ENCODE measurements around the gene METTL16. TPM values are rescaled to one million over a fixed set of nuclear protein-coding genes. Genes with fewer than 3 reads are reported as not detected.

METTL16 gene
- polyA plus RNA-seq, 1 experiment, result 16.9 TPM

DNA sequence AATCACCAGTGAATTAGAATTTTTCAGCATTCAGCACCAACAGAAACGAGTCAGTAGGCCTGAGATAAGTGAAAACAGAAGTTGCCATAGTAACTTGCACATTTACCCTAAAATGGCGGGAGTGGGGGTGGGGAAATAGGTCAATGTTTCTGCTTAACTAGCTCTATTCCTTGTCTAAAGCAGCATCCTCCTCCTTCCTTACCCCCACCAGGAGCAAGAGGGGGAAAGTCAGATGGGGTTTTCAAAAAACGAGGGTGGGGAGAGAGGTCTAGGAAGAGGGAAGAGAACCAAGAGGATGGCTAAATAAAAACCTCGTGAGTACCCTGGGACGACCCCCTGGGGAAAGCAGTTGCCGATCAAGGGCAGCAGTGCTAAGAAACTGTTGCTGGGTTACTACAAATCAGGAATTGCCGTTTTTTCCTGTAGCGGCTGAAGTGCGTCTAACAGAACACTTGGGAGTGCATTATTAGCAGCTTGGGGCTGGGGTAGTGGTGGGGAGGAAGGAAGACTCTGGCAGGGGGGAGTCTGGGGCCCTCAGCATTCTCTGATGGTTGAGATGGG lies 76.4 kb downstream of the METTL16 start:
- H3K9me3 ChIP-seq (ENCODE audit: control insufficient read depth, insufficient read depth, low read length), result no peaks in the 10 kb centered on the region
- DNase-seq (ENCODE audit: low read depth, low spot score), result no peak
- H3K27ac ChIP-seq (ENCODE audit: low read depth, low read length), result no peak overlapping the region
- no peaks in the 10 kb centered on the region for H3K27me3 ChIP-seq (ENCODE audit: control insufficient read depth, insufficient read depth, low read length)
- CTCF ChIA-PET, result interaction anchor here (2.2 kb wide), 1 partner anchor 19 kb away, joined by 10 read pairs; no protein-coding TSS in a partner anchor
- TF ChIP-seq, protein P1, sequence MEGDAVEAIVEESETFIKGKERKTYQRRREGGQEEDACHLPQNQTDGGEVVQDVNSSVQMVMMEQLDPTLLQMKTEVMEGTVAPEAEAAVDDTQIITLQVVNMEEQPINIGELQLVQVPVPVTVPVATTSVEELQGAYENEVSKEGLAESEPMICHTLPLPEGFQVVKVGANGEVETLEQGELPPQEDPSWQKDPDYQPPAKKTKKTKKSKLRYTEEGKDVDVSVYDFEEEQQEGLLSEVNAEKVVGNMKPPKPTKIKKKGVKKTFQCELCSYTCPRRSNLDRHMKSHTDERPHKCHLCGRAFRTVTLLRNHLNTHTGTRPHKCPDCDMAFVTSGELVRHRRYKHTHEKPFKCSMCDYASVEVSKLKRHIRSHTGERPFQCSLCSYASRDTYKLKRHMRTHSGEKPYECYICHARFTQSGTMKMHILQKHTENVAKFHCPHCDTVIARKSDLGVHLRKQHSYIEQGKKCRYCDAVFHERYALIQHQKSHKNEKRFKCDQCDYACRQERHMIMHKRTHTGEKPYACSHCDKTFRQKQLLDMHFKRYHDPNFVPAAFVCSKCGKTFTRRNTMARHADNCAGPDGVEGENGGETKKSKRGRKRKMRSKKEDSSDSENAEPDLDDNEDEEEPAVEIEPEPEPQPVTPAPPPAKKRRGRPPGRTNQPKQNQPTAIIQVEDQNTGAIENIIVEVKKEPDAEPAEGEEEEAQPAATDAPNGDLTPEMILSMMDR (IDR thresholded peaks at IDR 0.05; ENCODE audit: low read depth, low read length), result no peak
- POLR2A ChIA-PET, result no interaction called here
- no peak overlapping the region for H3K4me3 ChIP-seq (ENCODE audit: low read depth, low read length)

DNA sequence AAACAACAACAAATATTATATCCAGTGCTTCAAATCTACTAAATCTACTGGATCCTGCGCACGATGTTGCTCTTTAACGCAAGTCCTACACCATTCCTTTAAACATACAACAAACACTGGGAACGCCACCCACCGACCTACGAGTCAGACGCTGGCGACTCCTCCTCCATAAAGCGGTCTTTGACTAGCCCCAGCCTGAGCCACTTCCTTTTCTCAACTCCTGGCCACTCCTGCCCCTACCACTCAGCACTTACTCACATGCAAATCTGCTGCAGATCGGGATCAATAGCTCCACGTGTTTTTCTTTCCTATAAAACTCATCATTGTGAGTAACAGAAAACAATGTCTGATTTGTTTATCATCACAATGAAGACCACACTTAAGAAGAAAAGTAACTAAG lies 78.0 kb downstream of the METTL16 start:
- Histone ChIP-seq H3K27me3 (ENCODE audit: control insufficient read depth, insufficient read depth, low read length) (no peaks in the 10 kb centered on the region), H3K9me3 (ENCODE audit: control insufficient read depth, insufficient read depth, low read length) (no peaks in the 10 kb centered on the region), H3K4me3 (ENCODE audit: low read depth, low read length) (no peak overlapping the region), H3K27ac (ENCODE audit: low read depth, low read length) (no peak overlapping the region)
- no peak for DNase-seq (ENCODE audit: low read depth, low spot score)
- CTCF ChIA-PET, result interaction anchor here (0.6 to 2.2 kb wide), 2 partner anchors 18 to 826 kb away, joined by 4 to 10 read pairs; no protein-coding TSS in a partner anchor
- POLR2A ChIA-PET, result no interaction called here
- TF ChIP-seq, protein P1 (IDR thresholded peaks at IDR 0.05; ENCODE audit: low read depth, low read length), result no peak

DNA sequence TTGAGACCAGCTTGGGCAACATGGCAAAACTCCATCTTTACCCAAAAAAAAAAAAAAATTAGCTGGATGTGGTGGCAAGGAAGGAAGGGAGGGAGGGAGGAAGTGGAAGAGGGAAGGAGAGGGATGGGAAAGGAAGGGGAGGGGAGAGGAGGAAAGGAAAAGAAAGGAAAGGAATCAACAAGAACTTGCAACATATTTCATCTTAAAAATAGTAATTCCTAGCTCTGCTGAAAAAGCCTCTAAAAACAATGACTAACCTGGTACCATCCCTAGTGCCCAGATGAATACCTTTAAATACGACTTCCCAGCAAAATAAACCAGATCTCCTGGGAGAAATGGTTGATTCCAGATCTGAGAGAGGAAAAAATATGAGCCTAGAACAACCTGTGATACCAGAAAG lies 83.8 kb downstream of the METTL16 start:
- no peak overlapping the region for H3K4me3 ChIP-seq (ENCODE audit: low read depth, low read length)
- no peak for DNase-seq (ENCODE audit: low read depth, low spot score)
- no peak overlapping the region for H3K27ac ChIP-seq (ENCODE audit: low read depth, low read length)
- no peaks in the 10 kb centered on the region for H3K9me3 ChIP-seq (ENCODE audit: control insufficient read depth, insufficient read depth, low read length)
- CTCF ChIA-PET, result interaction anchor here (0.7 to 1.7 kb wide), 3 partner anchors 12 to 1107 kb away, joined by 3 to 10 read pairs (median 3); no protein-coding TSS in a partner anchor
- no peaks in the 10 kb centered on the region for H3K27me3 ChIP-seq (ENCODE audit: control insufficient read depth, insufficient read depth, low read length)
- TF ChIP-seq, protein P1 (IDR thresholded peaks at IDR 0.05; ENCODE audit: low read depth, low read length), result no peak
- POLR2A ChIA-PET, result interaction anchor here (1.0 kb wide), 1 partner anchor 12 kb away, joined by 4 read pairs; no protein-coding TSS in a partner anchor

DNA sequence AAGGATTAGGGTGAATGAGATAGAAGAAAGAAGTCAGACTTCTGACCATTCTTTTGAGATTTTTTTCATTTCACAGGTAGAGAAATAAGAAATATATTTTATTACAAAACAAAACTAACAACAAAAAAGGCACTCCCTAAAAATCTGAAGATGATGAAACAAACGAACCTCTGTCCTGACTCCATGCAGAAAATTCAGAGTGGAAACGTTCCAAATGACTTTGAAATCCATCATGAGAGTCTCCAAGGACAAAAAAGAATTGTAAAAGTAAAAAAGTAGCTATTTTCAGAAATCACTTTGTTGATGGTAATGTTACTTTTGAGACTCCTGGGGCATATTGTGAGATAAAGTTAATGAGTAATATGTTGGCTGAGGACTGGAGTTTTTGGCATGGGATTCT lies 84.5 kb downstream of the METTL16 start:
- DNase-seq (ENCODE audit: low read depth, low spot score), result no peak
- H3K27ac ChIP-seq (ENCODE audit: low read depth, low read length), result no peak overlapping the region
- CTCF ChIA-PET, result interaction anchor here (0.7 to 1.7 kb wide), 3 partner anchors 11 to 1107 kb away, joined by 3 to 10 read pairs (median 3); no protein-coding TSS in a partner anchor
- POLR2A ChIA-PET, result interaction anchor here (1.0 kb wide), 1 partner anchor 11 kb away, joined by 4 read pairs; no protein-coding TSS in a partner anchor
- TF ChIP-seq, protein P1 (IDR thresholded peaks at IDR 0.05; ENCODE audit: low read depth, low read length), result no peak
- no peaks in the 10 kb centered on the region for H3K27me3 ChIP-seq (ENCODE audit: control insufficient read depth, insufficient read depth, low read length)
- H3K9me3 ChIP-seq (ENCODE audit: control insufficient read depth, insufficient read depth, low read length), result no peaks in the 10 kb centered on the region
- no peak overlapping the region for H3K4me3 ChIP-seq (ENCODE audit: low read depth, low read length)

DNA sequence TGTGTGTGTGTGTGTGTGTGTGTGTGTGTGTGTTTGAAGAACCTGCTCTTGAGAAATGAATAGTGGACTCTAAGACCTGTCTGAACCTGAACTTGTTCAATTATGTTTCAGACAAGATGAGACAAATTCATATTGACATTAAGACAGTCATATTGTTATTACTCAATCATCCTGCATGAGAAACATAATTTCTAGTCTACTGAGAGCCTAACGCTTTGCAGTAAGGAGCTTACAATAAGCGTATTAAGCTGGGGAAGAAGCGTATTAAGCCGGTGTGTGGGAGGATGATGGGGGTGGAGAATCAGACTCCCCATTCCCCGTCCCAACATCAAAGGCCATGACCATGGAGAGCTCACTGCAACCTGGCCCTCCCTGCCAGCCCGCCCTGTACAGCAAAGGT lies 88.4 kb downstream of the METTL16 start:
- Histone ChIP-seq H3K4me3 (ENCODE audit: low read depth, low read length) (no peak overlapping the region), H3K27ac (ENCODE audit: low read depth, low read length) (no peak overlapping the region), H3K9me3 (ENCODE audit: control insufficient read depth, insufficient read depth, low read length) (no peaks in the 10 kb centered on the region), H3K27me3 (ENCODE audit: control insufficient read depth, insufficient read depth, low read length) (no peaks in the 10 kb centered on the region)
- no peak for DNase-seq (ENCODE audit: low read depth, low spot score)
- ChIA-PET POLR2A (no interaction called here), CTCF (no interaction called here)
- TF ChIP-seq, protein P1 (IDR thresholded peaks at IDR 0.05; ENCODE audit: low read depth, low read length), result no peak
